Measurements from ENCODE around the gene CPNE7.

Gene CPNE7

DNA sequence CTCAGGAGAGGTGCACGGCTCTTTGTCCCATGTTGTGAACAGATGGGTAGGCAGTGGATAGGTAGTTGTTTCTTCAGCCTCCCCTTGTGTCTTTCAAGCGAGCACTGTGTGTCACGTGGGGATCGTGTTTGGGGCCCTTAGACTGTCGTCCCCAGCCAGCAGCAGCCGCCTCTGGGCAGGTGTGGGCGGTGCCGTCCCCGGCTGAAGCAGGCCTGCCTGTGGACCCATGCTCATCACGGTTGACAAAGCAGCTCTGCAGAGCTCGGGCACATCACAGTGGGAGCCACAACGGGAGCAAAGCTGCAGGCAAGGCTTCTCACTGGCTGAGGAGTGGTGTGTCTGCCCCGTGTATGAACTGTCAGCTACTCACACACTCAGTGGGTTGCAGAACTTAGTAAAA, 19.8 kb upstream of the CPNE7 start:
- H3K4me3 ChIP-seq (ENCODE audit: low read length), result no peak overlapping the region
- no peak for DNase-seq (ENCODE audit: low read depth)
- TF ChIP-seq, protein P1, sequence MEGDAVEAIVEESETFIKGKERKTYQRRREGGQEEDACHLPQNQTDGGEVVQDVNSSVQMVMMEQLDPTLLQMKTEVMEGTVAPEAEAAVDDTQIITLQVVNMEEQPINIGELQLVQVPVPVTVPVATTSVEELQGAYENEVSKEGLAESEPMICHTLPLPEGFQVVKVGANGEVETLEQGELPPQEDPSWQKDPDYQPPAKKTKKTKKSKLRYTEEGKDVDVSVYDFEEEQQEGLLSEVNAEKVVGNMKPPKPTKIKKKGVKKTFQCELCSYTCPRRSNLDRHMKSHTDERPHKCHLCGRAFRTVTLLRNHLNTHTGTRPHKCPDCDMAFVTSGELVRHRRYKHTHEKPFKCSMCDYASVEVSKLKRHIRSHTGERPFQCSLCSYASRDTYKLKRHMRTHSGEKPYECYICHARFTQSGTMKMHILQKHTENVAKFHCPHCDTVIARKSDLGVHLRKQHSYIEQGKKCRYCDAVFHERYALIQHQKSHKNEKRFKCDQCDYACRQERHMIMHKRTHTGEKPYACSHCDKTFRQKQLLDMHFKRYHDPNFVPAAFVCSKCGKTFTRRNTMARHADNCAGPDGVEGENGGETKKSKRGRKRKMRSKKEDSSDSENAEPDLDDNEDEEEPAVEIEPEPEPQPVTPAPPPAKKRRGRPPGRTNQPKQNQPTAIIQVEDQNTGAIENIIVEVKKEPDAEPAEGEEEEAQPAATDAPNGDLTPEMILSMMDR (conservative IDR thresholded peaks at IDR 0.05; ENCODE audit: low read length), result no peak

DNA sequence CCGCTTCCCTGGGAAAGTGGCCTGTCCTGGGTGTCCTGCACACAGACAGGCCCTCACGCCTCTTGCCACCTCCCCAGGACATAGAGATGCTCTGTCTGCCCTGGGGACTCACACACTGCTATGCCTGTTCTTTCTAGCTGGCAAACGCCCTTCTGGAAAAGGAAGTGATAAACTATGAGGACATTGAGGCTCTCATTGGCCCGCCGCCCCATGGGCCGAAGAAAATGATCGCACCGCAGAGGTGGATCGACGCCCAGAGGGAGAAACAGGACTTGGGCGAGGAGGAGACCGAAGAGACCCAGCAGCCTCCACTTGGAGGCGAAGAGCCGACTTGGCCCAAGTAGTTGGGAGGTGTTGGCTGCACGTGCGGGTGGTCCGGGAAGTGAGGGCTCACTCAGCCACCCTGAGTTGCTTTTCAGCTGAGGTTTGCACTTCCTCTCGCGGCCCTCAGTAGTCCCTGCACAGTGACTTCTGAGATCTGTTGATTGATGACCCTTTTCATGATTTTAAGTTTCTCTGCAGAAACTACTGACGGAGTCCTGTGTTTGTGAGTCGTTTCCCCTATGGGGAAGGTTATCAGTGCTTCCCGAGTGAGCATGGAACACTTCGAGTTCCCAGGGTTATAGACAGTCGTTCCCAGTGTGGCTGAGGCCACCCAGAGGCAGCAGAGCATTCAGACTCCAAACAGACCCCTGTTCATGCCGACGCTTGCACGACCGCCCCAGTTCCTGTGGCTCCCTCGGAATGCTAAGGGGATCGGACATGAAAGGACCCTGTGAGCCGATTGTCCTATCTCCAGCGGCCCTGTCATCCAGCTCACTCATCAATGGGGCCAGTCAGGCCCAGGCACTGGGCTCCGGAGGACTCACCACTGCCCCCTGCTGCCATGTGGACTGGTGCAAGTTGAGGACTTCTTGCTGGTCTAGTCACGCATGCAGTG, 18.5 kb upstream of the CPNE7 start:
- TF ChIP-seq, protein P1 (conservative IDR thresholded peaks at IDR 0.05; ENCODE audit: low read length), result peak; percentile 73
- DNase-seq (ENCODE audit: low read depth), result peak; percentile 61
- H3K4me3 ChIP-seq (ENCODE audit: low read length), result no peak overlapping the region

DNA sequence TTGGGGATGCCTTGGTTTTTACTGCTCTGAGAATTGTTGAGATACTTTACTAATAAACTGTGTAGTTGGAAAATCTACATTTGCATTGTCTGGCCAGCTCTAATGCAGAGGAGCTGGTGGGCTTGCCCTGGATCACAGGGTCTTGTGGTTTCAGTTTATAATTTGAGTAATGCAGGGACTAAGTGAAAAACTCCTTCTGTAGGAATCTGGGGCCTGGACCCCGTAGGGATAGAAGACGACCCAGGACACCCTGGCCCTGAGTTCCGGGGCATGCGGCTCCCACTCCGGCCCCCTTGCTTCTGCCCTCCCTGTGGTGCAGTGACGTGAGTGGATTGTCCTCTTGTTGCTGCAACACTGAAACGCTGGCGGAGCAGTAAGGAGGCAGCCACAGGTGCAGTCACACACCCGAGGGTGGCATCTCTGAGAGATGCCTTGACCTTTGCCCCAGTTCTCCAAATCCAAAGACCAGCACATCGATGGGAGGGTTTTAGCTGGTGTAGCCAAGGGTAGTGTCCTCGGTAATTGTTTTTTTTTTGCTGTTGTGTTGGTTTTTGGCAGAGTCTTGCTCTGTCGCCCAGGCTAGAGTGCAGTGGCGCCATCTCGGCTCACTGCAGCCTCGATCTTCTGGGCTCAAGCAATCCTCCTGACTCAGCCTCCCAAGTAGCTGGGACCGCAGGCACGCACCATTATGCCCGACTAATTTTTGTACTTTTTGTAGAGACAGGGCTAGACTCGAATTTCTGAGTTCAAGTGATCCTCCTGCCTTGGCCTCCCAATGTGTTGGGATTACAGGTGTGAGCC, 17.7 kb upstream of the CPNE7 start:
- no peak for DNase-seq (ENCODE audit: low read depth)
- H3K4me3 ChIP-seq (ENCODE audit: low read length), result no peak overlapping the region
- TF ChIP-seq, protein P1 (conservative IDR thresholded peaks at IDR 0.05; ENCODE audit: low read length), result no peak

DNA sequence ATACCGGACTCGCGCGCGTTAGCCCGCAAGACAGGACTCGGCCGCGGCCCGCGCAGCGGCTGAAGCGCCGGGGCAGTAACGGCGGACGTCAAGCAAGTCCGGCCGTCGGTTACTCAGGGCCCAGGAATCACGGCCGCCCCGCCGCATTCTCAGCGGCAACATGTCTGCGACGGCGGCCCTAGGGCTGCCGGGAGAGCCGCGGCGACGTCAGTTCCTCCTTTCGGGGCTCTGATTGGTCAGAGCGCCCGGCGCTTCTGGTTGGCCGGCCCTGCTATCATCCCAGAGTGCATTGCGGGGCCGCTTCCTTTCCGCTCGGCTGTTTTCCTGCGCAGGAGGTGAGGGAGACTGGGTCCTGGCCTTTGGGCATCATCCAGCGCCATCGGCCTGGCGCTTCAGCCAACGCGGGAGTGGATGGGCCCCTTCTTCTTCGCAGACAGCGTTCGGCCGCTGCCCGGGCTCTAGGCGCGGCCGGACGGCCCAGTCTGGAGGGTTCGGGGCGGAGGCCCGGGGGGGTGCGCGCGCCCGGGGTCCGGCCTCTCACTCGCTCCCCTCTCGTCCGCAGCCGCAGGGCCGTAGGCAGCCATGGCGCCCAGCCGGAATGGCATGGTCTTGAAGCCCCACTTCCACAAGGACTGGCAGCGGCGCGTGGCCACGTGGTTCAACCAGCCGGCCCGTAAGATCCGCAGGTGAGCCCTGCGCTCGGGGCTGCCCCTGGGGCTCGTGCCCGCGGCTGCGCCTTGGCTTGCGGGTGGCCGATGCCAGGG, 15.0 kb upstream of the CPNE7 start, which contains the start of gene RPL13:
TSS of gene RPL13 (plus strand) at position 305 of the 764 bp plus-strand sequence. CDS start at position 583, 278 bp downstream.
- DNase-seq (ENCODE audit: low read depth), result peak; percentile 95
- H3K4me3 ChIP-seq (ENCODE audit: low read length), result peak within 1 kb of the TSS; percentile 88
- TF ChIP-seq, protein P1 (conservative IDR thresholded peaks at IDR 0.05; ENCODE audit: low read length), result no peak

DNA sequence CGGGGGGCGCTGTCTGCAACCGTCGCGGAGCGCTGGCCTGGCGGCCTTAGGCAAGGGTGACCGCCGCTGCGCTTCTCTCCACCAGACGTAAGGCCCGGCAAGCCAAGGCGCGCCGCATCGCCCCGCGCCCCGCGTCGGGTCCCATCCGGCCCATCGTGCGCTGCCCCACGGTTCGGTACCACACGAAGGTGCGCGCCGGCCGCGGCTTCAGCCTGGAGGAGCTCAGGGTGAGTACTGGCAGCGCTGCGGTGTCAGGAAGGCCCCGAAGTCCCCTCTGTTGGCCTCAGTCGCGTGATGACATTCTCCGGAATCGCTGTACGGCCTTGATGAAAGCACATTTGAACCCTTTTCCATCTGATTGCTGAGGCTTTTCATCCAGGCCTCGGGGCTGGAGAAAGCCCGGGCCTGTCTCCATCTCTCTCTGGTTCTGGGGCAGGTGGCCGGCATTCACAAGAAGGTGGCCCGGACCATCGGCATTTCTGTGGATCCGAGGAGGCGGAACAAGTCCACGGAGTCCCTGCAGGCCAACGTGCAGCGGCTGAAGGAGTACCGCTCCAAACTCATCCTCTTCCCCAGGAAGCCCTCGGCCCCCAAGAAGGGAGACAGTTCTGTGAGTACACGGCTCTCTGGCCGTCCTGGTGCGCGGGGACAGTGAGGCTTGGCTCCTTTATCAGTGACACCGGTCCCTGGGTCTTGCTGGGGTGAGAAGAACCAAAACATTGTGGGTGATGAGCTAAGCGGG, 14.2 kb upstream of the CPNE7 start:
- no peak for DNase-seq (ENCODE audit: low read depth)

More for the DNA sequence above, 14.2 kb upstream of the CPNE7 start:
- TF ChIP-seq, protein P1 (conservative IDR thresholded peaks at IDR 0.05; ENCODE audit: low read length), result no peak
- H3K4me3 ChIP-seq (ENCODE audit: low read length), result peak overlapping the region; percentile 88
